Measurements from ENCODE around the gene ZBTB7C. TPM values are rescaled to one million over a fixed set of nuclear protein-coding genes. Genes with fewer than 3 reads are reported as not detected.

Gene ZBTB7C
- total and polyA plus RNA-seq, 9 of the 15 experiments (the other 6 are each of a cell fraction or from before 2014, with no cell fraction given), result not detected

GRCh38 chr18:47985866-47986265 is 423.3 kb downstream of the ZBTB7C start:
- FAIRE-seq, result no peak
- no peak for DNase-seq (ENCODE audit: extremely low read depth in 1 of 4, low spot score in 3 of 4)
- no peaks in the 10 kb centered on the region for H3K79me2 ChIP-seq (ENCODE audit: control insufficient read depth, insufficient read depth, low read length)
- no peaks in the 10 kb centered on the region for H3K9me1 ChIP-seq (ENCODE audit: control insufficient read depth, insufficient read depth, low read length)
- H3K4me1 ChIP-seq (replicated peaks in 1 of 2; ENCODE audit: control insufficient read depth in 2 of 2, insufficient read depth in 2 of 2, low read length in 2 of 2), result no peaks in the 10 kb centered on the region
- no peaks in the 10 kb centered on the region for H3K9me3 ChIP-seq (replicated peaks; ENCODE audit: control insufficient read depth, insufficient read depth, low read depth, low read length)
- BruUV-seq (replicated peaks), result no TSS peak
- intact Hi-C loops (cut with micrococcal nuclease) (no loop called here), in situ Hi-C loops (cut with MboI) (no loop called here)
- 0% methylated on average over 4 of the region's 7 CpGs for WGBS (ENCODE audit: insufficient coverage, low coverage, missing lambda C conversion rate)
- H3K4me2 ChIP-seq (ENCODE audit: insufficient read depth, low read length), result no peak overlapping the region
- H2AFZ ChIP-seq (ENCODE audit: low read depth, low read length), result no peak overlapping the region
- peaks cover 0 to 3% of the 10 kb centered on the region in 2 experiments; a peak in 2 of 5 replicates for H3K27me3 ChIP-seq (ENCODE audit: control insufficient read depth in 2 of 2, insufficient read depth in 2 of 2, low read length in 2 of 2)
- no peak overlapping the region for H3K27ac ChIP-seq (ENCODE audit: extremely low read depth, low read depth, low read length)
- H3K4me3 ChIP-seq, result no peak overlapping the region
- no peaks in the 10 kb centered on the region for H4K20me1 ChIP-seq (replicated peaks; ENCODE audit: control insufficient read depth, insufficient read depth, low read length)
- TF ChIP-seq POLR2A (conservative IDR thresholded peaks at IDR 0.05) (no peak), ZNF316 (IDR thresholded peaks at IDR 0.05) (no peak), ZNF408 (CRISPR knock-in tag; IDR thresholded peaks at IDR 0.05; ENCODE audit: low read depth) (no peak), FOXJ2 (tag; IDR thresholded peaks at IDR 0.05) (no peak), CHD2 (IDR thresholded peaks at IDR 0.05; ENCODE audit: low read depth, low read length) (no peak), TBP (optimal IDR thresholded peaks at IDR 0.05; ENCODE audit: low read depth, low read length) (no peak)
- ATAC-seq, result no peak
- ChIA-PET CTCF (ENCODE audit: low intra/inter-chr PET ratio) (no interaction called here), POLR2A (interaction anchor here (0.7 kb wide), 1 partner anchor 419 kb away, joined by 3 read pairs; no protein-coding TSS in a partner anchor)
- no peak overlapping the region for H3K9ac ChIP-seq (ENCODE audit: insufficient read depth in 1 of 2, low read depth in 2 of 2, low read length in 2 of 2)
- no peaks in the 10 kb centered on the region for H3K36me3 ChIP-seq (ENCODE audit: control insufficient read depth, insufficient read depth, low read length)

- ATAC-seq, result no peak
- WGBS (ENCODE audit: insufficient coverage, low coverage, missing lambda C conversion rate), result 2% methylated on average over 4 of the region's 4 CpGs
- H3K9ac ChIP-seq (ENCODE audit: insufficient read depth in 1 of 2, low read depth in 2 of 2, low read length in 2 of 2), result no peak overlapping the region
- no peak for DNase-seq (ENCODE audit: extremely low read depth in 1 of 4, low spot score in 3 of 4)
- H2AFZ ChIP-seq (ENCODE audit: low read depth, low read length), result no peak overlapping the region
- CTCF ChIA-PET (ENCODE audit: low intra/inter-chr PET ratio), result no interaction called here
- TF ChIP-seq ZZZ3 (IDR thresholded peaks at IDR 0.05), result no peak
- TF ChIP-seq CEBPB (tag; IDR thresholded peaks at IDR 0.05), result no peak
- POLR2A ChIA-PET, result no interaction called here
- H3K4me1 ChIP-seq (replicated peaks in 1 of 2; ENCODE audit: control insufficient read depth in 2 of 2, insufficient read depth in 2 of 2, low read length in 2 of 2), result no peaks in the 10 kb centered on the region
- no peaks in the 10 kb centered on the region for H4K20me1 ChIP-seq (replicated peaks; ENCODE audit: control insufficient read depth, insufficient read depth, low read length)
- no peak for FAIRE-seq
- in situ Hi-C loops (cut with MboI), result no loop called here
- no peaks in the 10 kb centered on the region for H3K9me3 ChIP-seq (replicated peaks; ENCODE audit: control insufficient read depth, insufficient read depth, low read depth, low read length)
- H3K9me1 ChIP-seq (ENCODE audit: control insufficient read depth, insufficient read depth, low read length), result no peaks in the 10 kb centered on the region
- no peaks in the 10 kb centered on the region; a peak in 2 of 5 replicates for H3K27me3 ChIP-seq (ENCODE audit: control insufficient read depth in 2 of 2, insufficient read depth in 2 of 2, low read length in 2 of 2)
- H3K27ac ChIP-seq (ENCODE audit: extremely low read depth, low read depth, low read length), result no peak overlapping the region
- no TSS peak for BruUV-seq (replicated peaks)
- no peak overlapping the region for H3K4me2 ChIP-seq (ENCODE audit: insufficient read depth, low read length)
- H3K4me3 ChIP-seq, result no peak overlapping the region
- no peaks in the 10 kb centered on the region for H3K79me2 ChIP-seq (ENCODE audit: control insufficient read depth, insufficient read depth, low read length)
- H3K36me3 ChIP-seq (ENCODE audit: control insufficient read depth, insufficient read depth, low read length), result no peaks in the 10 kb centered on the region
- intact Hi-C loops (cut with micrococcal nuclease), result no loop called here
These were observed 424.2 kb downstream of the ZBTB7C start for GRCh38 chr18:47984991-47985390.

All from K562 (cell line).